ENCODE data around the gene ANTXR1. TPM values are rescaled to one million over a fixed set of nuclear protein-coding genes. Genes with fewer than 3 reads are reported as not detected.
A peak's percentile ranks its signal among the peaks of the same experiment; 100 is the strongest.

Gene ANTXR1
- total RNA-seq, 1 donor from 2014 or later, result under 0.01 TPM

DNA sequence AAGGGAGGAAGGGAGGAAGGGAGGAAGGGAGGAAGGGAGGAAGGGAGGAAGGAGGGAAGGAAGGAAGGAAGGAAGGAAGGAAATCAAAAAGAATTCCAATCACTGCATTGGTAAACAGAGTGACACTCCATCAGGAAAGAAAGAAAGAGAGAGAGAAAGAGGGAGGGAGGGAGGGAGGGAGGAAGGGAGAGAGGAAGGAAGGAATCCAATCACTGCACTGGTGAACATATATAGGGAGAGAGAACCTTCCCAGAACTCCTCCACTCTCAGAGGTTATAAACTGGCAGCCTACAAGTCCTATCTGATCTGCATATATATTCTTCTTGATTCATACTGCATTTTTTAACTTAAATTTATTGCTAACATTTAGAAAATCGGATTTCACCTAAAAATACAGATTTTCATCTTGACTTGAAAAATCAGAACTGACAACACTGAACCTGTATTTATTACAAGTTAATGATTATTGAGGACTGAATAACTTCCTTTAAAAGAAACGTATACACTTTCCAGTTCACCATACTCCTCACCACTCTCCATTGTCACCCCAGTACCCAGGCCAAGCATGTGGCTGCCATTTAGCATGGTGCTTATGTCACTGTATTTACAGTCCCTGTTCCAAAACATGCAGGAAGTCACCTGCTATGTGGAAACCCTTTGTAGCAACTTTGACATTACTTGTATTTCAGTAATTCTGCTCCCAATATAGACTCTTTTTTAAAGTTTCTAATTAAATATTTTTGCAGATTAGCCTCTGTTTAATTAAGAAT, 83.5 kb downstream of the ANTXR1 start:
- no peak for DNase-seq (ENCODE audit: low read depth in 2 of 2)

DNA sequence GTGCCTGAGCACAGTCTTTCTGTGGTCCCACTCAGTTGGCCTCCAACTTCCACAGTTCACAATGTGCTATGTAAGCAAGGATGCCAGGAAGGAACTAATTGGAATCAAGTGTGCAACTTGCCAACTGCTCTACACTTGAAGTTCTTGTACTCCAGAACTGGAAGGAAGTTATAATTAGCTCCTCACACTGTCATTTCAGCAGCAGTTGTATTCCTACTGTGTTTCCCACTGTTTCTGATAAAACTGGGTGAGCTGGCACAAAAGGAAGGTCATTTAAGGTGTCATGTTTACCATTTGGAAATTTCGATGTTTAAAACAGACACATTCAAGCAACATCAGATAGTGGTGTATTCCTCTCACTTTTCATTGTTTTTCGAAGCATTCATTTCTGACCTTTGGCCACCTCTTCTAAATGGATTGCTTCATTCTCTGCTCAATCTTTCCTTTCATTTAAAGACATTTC, 84.2 kb downstream of the ANTXR1 start:
- peak in 1 of 2 donors; percentile 53 for DNase-seq (ENCODE audit: low read depth in 2 of 2)

DNA sequence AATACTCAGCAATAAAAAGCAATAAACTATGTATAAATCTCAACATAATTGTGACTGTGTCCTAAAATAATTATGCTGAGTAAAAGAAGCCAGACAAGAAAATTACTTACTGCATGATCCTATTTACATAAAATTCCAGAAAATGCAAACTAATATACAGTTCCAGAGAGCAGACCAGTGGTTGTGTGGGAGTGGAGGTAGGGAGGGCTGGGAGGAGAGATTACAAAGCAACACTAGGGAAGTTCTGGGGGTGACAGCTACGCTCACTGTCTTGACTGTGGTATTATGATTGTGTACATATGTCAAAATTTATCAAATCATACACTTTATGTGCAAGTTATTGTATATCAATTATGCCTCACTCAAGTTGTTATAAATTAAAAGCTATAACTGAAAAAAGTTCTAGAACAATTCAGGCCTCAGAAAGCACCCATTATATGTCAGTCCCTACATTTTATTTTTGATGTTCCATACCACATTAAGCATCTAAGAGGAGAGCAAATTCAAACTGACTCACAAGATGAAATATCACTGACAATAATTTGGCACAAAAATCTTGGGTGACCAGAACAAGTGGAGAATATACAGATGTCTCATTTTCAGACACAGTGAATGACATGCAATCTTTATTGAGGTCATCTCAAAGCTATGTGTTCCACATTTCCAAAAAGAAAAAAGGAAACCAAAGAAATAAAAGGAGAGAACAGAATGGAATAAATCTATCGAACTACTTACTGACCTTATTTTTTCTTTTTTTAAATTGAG, 85.1 kb downstream of the ANTXR1 start:
- no peak for DNase-seq (ENCODE audit: low read depth in 2 of 2)

DNA sequence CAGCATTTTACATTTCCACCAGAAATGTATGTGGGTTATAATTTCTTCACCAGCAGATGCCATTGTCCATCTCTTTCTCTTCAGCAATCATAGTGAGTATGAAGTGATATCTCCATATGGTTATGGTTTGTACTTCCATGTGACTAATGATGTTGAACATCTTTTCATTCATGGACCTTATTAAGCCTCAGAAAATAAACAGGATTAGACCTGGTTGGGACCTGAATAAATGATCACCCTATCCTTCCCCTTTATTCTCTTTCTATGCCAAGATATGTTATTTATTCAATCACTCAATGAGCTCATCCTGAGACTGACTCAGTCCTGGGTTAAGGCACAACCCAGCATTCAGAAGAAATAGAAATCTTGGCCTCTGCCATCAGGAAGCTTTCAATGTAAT, 86.6 kb downstream of the ANTXR1 start:
- DNase-seq (ENCODE audit: low read depth in 2 of 2), result no peak

DNA sequence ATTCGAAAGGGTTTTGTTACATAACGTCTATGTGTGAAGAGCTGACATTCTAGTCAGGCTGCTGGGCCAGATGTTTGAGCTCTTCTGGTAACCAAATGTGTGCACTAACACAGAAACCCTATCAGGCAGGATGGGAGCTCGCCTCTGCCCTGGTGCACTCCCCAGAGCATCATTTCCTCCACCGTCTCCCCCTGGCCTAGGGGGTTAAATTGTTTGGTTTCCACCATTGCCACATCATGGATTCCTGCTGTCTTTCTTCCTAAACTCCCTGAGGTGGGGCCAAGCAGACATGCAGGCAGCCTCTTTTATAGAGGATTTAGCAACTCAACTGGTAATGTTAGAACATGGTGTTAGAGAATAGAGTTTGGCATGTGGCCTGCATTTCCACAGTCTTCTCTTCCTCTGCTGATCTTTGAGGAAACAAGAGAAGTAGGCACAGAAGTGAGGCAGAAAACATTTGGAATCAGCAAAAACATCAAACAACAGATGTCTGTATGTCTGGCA, 87.3 kb downstream of the ANTXR1 start:
- no peak for DNase-seq (ENCODE audit: low read depth in 2 of 2)

DNA sequence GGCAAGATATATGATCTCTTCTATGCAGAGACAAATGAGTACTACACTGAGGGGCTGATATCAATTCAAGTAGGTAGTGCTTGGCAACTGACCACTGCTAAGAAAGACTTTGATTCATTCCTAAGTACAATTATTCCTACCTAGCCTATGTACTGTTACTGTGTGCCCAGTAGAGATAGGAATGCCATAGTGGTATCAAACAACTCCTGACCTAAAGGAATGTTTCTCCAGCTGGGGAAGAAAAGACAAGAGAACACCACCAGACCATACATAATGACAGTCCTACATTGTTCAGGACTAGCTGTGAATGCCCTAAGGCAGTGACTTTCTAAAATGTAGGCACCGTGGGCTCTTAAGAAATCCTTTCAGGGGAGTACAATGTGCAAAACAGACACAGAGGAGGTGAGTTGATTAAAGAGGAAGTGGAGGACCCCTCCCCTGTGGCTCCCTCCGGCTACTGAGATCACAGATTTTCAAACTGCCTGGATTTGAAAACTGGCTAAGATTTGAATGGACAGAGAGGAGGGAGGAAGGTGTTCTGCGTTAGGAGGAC, 89.1 kb downstream of the ANTXR1 start:
- no peak for DNase-seq (ENCODE audit: low read depth in 2 of 2)

DNA sequence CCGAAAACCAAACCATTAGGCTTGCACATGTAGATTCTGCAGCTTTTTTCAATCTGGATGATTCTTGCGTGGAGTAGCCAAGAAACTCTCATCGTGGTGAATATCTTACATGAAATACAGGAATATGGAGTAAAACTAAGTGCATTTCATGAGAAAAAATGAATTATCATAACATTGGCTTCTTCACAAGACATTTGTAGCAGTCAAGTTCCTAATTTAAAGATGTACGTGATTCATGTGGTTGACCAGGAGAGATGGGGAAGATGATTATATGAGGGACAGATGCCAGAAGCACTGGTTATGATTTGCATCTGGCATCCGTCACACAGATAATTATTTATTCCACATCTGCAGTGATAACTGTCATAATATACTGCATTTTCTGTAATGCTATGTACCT, 90.4 kb downstream of the ANTXR1 start:
- DNase-seq (ENCODE audit: low read depth in 2 of 2), result no peak

DNA sequence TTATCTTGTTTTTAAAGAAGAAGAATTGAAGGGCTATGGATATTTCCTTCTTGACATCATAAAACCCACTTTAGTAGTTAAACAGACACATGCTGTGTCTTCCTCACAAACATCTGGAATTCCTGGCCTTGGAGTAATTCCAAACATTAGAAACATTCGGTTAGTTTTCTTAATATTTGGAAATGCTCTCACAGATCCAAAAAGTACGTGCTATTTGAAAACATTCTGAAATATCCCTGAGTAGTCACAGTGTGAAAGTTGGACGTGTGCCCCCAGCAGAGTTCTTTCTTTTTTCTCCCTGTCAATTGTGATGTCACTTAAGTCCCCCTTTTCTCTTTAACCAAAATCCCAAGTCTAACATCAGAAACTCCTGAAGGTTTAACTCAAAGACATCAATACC, 91.3 kb downstream of the ANTXR1 start:
- DNase-seq (ENCODE audit: low read depth in 2 of 2), result no peak

DNA sequence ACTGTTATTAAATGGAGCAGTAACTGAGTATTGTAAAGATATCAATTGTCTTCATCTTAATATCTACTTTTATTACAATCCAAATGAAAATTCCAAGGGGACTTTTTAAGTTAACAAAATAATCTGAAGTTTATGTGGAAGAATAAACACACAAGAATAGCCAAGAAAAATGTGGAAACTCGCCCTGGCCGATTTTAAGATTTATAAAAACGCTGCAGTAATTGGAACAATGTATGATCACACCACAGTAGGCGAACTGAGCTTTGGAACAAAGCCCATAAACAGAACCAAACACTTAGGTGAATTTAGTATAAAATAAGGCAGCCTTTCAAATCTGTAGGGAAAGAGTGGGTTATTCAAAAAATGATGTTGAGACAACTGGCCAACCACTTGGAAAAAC, 96.3 kb downstream of the ANTXR1 start:
- no peak for DNase-seq (ENCODE audit: low read depth in 2 of 2)

DNA sequence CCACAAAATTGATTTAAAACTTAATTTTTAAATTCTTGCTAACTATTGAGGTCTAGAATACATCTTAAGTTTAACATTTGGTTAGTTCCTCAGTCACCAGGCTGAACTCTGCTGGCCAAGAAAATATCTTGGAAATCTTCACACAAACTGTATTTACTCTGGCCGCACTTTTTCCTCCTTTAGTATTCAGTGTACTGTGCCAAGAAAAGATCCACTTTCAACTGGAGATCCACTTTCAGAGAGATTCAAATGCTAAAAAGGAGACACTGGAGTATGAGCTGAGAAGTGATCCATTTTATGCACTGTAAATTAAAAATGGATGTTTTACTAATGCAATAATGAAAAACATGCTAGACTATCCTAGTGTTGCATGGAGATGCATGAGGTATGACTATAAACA, 98.1 kb downstream of the ANTXR1 start:
- no peak for DNase-seq (ENCODE audit: low read depth in 2 of 2)

DNA sequence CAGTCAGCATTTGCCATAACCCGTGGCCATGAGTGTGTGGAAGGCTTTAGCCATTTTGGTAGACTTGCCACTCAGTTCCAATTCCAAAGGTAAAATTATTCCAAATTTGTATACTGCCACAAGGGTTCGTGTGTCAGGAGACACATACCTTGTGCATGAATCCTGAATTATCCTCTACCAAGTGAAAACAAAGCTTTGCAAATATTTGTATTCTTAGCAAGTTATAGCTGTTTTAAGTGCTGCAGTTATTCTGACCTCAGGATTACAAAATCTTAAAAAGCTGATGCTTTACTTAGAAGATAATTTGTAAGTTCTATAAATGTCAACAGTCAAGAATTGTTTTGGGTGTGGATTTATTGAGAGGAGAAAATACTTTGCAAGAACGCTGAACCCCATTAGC, 100.6 kb downstream of the ANTXR1 start:
- no peak for DNase-seq (ENCODE audit: low read depth in 2 of 2)

DNA sequence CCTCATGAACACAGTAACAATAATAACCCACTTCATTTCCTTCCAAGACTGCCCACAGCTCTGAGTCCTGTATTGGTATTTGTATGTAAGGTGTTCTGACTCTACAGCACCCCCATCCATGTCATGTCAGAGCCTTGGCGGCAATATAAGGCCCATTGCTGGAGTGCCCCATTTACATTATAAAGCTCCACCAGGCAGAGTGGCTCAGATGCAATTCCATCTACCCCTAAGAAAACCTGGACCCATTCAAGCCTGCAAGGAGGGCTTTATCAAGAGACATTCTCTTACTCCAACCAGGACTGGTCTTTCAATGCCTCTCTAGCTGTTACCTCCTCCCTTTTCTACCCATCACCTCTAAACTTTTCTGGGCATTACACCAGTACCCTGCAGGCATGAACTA, 101.6 kb downstream of the ANTXR1 start:
- no peak for DNase-seq (ENCODE audit: low read depth in 2 of 2)

DNA sequence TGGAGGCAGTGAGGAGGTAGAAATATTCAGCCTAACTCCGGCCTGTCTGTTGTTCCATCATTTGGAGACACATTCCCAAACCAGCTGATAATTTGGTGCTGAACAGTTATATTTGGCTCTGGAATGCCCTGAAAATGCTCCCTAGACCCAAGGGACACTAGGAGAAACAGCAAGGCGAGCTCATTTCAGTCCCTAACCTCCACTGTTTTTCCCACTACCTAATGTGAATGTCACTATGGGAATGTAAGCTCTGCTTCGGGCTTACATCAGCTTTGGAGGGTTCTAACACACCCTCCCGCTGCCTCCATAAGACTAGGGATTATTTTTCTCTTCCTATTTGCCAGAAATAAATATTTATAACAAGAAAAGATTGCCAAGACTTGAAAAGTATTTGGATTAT, 103.5 kb downstream of the ANTXR1 start:
- DNase-seq (ENCODE audit: low read depth in 2 of 2), result no peak

DNA sequence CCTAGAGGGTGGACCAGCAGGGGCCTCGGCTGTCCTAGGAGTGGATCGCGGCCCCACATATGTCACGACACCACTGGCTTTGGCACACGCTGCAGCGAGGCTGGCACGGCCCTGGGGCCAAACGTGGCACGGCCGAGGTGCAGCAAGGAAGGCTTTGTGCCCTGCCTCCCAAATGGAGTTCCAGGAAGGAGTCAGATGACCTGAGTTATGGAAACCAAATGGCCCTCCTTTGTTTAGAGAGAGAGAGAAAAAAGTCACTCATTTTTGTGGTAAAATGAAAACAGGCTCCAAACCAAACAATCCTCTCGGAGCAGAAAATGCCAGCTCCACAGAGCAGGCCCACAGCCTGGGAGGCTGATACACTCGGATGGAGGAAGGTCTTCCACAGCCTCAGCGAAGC, 105.6 kb downstream of the ANTXR1 start:
- no peak for DNase-seq (ENCODE audit: low read depth in 2 of 2)

DNA sequence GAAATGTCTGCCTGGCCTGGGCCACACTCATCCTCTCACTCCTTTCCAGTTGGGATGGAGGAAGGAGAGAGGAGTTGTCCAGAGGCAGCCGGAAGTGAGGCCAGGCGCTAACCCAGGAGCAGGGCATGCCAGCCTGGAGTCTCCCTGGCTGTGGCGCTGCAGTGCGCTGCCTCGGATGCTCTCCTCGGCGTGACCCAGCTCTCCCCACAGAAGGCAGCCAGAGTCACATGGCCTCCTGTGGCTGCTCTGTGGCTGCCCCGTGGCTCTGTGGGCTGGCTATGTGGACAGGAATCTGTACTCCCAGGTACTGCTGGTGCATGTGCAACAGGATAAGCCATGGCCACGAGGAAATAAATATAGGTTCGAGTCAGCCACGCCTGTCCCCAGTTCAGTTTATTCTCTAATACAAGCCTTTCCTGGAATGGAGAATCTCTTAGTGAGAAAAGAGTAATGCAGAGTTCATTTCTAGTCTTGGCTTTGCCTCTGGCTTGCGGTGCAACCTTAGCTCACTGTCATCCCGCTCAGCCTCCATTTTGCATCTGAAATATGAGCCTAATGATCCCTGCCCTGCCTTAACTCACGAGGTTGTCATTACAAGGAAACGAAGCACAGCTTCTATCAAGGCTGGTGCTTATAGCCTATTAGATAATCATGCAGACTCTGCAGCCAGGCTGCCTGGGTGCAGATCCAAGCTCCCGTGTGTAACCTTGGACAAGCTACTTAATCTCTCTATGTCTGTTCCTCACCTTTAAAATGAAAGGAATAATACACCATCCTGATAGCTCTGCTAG, 106.3 kb downstream of the ANTXR1 start:
- DNase-seq (ENCODE audit: low read depth in 2 of 2), result no peak

DNA sequence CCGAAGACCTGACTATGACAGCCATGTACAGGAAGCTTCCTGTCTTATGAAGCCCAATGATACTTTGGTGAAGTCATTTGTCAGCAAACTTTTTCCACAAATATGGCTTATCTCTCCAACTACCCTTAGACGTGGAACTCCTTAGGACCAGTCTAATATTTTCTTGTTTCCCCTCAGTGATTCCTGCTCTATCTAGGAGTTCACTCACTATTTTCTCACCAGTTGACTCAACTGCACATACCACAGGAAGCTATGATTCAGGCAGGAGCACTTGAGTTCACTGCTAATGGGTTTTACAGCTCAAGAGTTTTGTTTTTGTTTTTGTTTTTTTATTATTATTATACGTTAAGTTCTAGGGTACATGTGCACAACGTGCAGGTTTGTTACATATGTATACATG, 109.3 kb downstream of the ANTXR1 start:
- DNase-seq (ENCODE audit: low read depth in 2 of 2), result peak in 1 of 2 donors; percentile 82

DNA sequence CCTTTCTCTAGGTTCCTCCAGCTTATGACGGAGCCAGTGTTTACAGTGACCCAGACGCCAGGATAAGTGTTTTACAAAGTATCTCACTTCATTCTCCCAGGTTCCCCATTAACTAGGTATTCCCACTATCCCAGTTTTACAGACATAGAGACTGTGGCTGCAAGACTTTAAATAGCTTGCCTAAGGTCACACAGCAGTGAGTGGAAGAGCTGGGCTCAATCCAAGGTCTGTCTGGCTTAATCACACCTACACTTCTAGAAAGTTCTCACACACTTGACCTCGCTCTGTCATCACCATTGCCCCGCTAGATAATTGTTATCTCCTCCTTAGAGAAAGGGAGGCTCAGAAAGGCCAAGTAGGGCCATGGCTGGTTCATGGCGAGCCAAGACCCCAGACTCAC, 110.2 kb downstream of the ANTXR1 start:
- DNase-seq (ENCODE audit: low read depth in 2 of 2), result no peak

DNA sequence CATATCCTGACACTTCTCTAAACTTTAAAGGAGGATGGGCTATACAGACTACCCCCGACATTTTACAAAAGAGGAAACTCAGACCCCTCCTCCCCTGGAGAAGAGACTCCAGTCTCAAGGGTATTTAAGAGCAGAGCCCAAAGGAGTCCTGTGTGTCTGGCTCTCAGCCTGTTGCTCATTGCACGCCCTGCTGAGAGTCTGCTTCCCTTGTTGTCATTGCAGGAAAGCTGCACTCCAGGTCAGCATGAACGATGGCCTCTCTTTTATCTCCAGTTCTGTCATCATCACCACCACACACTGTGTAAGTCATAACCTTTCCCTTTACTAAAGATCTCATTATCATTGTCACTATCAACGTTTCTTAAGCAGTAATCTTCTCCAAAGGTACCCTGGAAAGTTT, 111.4 kb downstream of the ANTXR1 start:
- no peak for DNase-seq (ENCODE audit: low read depth in 2 of 2)

DNA sequence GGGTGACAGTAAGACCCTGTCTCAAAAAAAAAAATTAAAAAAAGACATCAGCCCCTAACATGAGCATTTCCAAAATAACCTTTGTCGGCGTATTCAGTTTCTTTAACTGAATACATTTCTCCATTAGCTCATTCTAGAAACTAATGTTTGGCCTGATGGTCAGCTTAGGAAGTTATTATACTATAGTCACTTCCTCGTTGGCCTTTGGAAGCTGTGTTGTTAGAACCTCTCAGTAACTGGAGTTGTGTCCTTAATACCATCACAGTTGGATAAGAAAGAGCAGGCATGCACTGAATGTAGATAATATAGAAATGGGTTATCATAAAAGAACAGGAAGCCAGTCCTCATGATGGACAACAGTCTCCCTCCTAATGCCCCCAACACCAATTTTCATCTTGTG, 112.8 kb downstream of the ANTXR1 start:
- peak in 1 of 2 donors; percentile 53 for DNase-seq (ENCODE audit: low read depth in 2 of 2)

DNA sequence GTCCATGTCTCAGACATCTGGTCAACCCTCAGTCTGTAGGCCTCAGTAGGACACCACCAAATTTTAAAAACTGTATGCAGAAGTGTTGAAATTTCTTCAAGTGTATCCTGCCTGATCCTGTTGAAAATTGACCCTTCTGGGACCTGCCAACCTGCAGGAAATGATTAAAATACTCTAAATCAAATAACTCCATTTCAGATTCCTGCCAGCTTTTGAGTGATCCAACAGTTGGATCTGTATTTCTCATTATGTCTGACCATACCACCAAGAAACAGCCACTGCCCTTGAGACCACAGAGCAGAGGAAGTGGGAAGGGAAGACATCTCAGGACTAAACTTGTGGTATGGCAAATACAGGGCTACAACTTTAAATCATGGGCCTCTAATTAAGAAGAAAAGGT, 113.4 kb downstream of the ANTXR1 start:
- peak in 1 of 2 donors; percentile 44 for DNase-seq (ENCODE audit: low read depth in 2 of 2)

DNA sequence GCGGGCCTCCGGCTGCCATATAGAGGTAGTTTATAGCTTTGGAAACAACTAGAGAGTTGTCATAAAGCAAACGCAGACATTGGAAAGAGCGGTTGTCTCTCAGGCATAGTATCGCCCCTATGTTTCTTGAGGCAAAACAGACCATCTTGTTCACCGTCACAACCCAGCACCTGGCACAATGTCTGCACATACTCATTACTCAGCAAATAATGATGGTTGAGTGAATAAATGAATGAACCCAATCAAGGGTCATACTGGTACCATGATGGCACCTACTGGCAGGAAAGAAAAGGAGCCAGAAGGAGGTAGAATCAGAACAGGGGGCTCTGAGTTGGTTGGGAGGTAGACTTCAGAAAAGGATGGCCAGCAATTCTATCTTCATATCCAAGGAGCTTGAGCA, 118.5 kb downstream of the ANTXR1 start:
- DNase-seq (ENCODE audit: low read depth in 2 of 2), result no peak

Measured in dermis microvascular lymphatic vessel endothelial cell (primary cell).